HEK293 (cell line): ENCODE results near the gene ACTR6.

ENCODE experiments used
- CTCF ChIA-PET: fragments of 350-600 bp; formaldehyde crosslinking; extraction: SDS; loops from one replicate; lab custom pipeline; 2021; ENCODE audit warnings: antibody characterized with exemption; lab: Yijun Ruan, JAX
- POLR2A ChIA-PET: fragments of 300-600 bp; formaldehyde crosslinking; extraction: SDS; loops from one replicate; lab custom pipeline; 2020; ENCODE audit warnings: antibody characterized with exemption, inconsistent platforms; lab: Yijun Ruan, JAX
- H3K27ac ChIP-seq: fragments of 200-500 bp; sonication (Bioruptor generic); 2 replicates; pipeline ENCODE4 v1.5.1; 2014; ENCODE audit warnings: low read depth, low read length, control low read depth, inconsistent platforms; ENCODE audit errors: extremely low read depth
- H3K36me3 ChIP-seq, 2 experiments: fragments of 200-500 bp in 1 of 2; sonication (Bioruptor generic) in 1 of 2; 1 replicate in 1 of 2; 2 replicates in 1 of 2; pipeline ENCODE4 v1.5.1; 2014 to 2017; ENCODE audit warnings: inconsistent platforms in 2 of 2, low read length in 2 of 2; ENCODE audit not compliant: control insufficient read depth in 2 of 2, insufficient read depth in 1 of 2
- H3K4me1 ChIP-seq: fragments of 200-500 bp; sonication (Bioruptor generic); 2 replicates; pipeline ENCODE4 v1.5.1; 2014; ENCODE audit warnings: mild to moderate bottlenecking, low read length, inconsistent platforms; ENCODE audit not compliant: control insufficient read depth, insufficient read depth
- H3K4me3 ChIP-seq: 2 replicates; pipeline ENCODE4 v1.5.1; 2011; ENCODE audit warnings: low read depth, mild to moderate bottlenecking, control low read depth, low read length, moderate library complexity
- H3K9me3 ChIP-seq: fragments of 200-500 bp; sonication (Bioruptor generic); 2 replicates; pipeline ENCODE4 v1.5.1; 2014; ENCODE audit warnings: low read depth, low read length, inconsistent platforms; ENCODE audit not compliant: control insufficient read depth, insufficient read depth
- ELK4 ChIP-seq: IDR thresholded peaks from 2 replicates; pipeline ENCODE4 v1.6.1; 2011; ENCODE audit warnings: mild to moderate bottlenecking, low read depth, low read length, borderline replicate concordance
- FEZF1 ChIP-seq: fragments of 450-650 bp; formaldehyde crosslinking; IDR thresholded peaks from 2 replicates; pipeline ENCODE4 v1.5.1; 2016; ENCODE audit warnings: missing biosample characterization, missing genetic modification characterization
- GLI4 ChIP-seq: fragments of 450-650 bp; formaldehyde crosslinking; IDR thresholded peaks from 2 replicates; pipeline ENCODE4 v1.5.1; 2016; ENCODE audit warnings: missing biosample characterization, missing genetic modification characterization
- KLF16 ChIP-seq: fragments of 450-650 bp; formaldehyde crosslinking; IDR thresholded peaks from 2 replicates; pipeline ENCODE4 v1.5.1; 2017; ENCODE audit warnings: missing biosample characterization, missing genetic modification characterization
- OSR2 ChIP-seq: fragments of 450-650 bp; formaldehyde crosslinking; IDR thresholded peaks from 2 replicates; pipeline ENCODE4 v1.5.1; 2016; ENCODE audit warnings: missing biosample characterization, missing genetic modification characterization
- PRDM1 ChIP-seq: fragments of 450-650 bp; formaldehyde crosslinking; IDR thresholded peaks from 2 replicates; pipeline ENCODE4; 2016; ENCODE audit warnings: missing biosample characterization, missing genetic modification characterization
- PRDM6 ChIP-seq: fragments of 450-650 bp; formaldehyde crosslinking; IDR thresholded peaks from 2 replicates; pipeline ENCODE4 v1.5.1; 2017; ENCODE audit warnings: missing biosample characterization, missing genetic modification characterization
- SP2 ChIP-seq: fragments of 450-650 bp; formaldehyde crosslinking; IDR thresholded peaks from 2 replicates; pipeline ENCODE4 v1.5.1; 2016; ENCODE audit warnings: missing biosample characterization, missing genetic modification characterization
- SP3 ChIP-seq: fragments of 450-650 bp; formaldehyde crosslinking; IDR thresholded peaks from 2 replicates; pipeline ENCODE4 v1.5.1; 2016; ENCODE audit warnings: missing biosample characterization, missing genetic modification characterization
- ZBTB17 ChIP-seq: fragments of 450-650 bp; formaldehyde crosslinking; IDR thresholded peaks from 2 replicates; pipeline ENCODE4 v1.5.1; 2016; ENCODE audit warnings: missing biosample characterization, missing genetic modification characterization
- ZNF112 ChIP-seq: fragments of 450-650 bp; formaldehyde crosslinking; IDR thresholded peaks from 2 replicates; pipeline ENCODE4 v1.5.0; 2017; ENCODE audit warnings: missing biosample characterization, missing genetic modification characterization
- ZNF133 ChIP-seq: fragments of 450-650 bp; formaldehyde crosslinking; IDR thresholded peaks from 2 replicates; pipeline ENCODE4 v1.5.1; 2016; ENCODE audit warnings: missing biosample characterization, missing genetic modification characterization
- ZNF146 ChIP-seq: fragments of 450-650 bp; formaldehyde crosslinking; IDR thresholded peaks from 2 replicates; pipeline ENCODE4 v1.5.1; 2016; ENCODE audit warnings: missing biosample characterization, missing genetic modification characterization
- ZNF311 ChIP-seq: fragments of 450-650 bp; formaldehyde crosslinking; IDR thresholded peaks from 2 replicates; pipeline ENCODE4 v1.5.1; 2017; ENCODE audit warnings: missing biosample characterization, missing genetic modification characterization, borderline replicate concordance
- ZNF521 ChIP-seq: fragments of 450-650 bp; formaldehyde crosslinking; IDR thresholded peaks from 2 replicates; pipeline ENCODE4 v1.5.1; 2017; ENCODE audit warnings: missing biosample characterization, mild to moderate bottlenecking, missing genetic modification characterization
- ZNF792 ChIP-seq: fragments of 450-650 bp; formaldehyde crosslinking; IDR thresholded peaks from 2 replicates; pipeline ENCODE4 v1.5.1; 2016; ENCODE audit warnings: missing biosample characterization, missing genetic modification characterization
- TF ChIP-seq, protein P1 (sequence below): fragments of 450-650 bp; formaldehyde crosslinking; IDR thresholded peaks from 2 replicates; pipeline ENCODE4; 2016; ENCODE audit warnings: missing biosample characterization, missing genetic modification characterization
- TF ChIP-seq, protein P2 (sequence below): fragments of 450-650 bp; formaldehyde crosslinking; IDR thresholded peaks from 2 replicates; pipeline ENCODE4 v1.5.1; 2016; ENCODE audit warnings: missing biosample characterization, missing genetic modification characterization

ACTR6 gene

DNA sequence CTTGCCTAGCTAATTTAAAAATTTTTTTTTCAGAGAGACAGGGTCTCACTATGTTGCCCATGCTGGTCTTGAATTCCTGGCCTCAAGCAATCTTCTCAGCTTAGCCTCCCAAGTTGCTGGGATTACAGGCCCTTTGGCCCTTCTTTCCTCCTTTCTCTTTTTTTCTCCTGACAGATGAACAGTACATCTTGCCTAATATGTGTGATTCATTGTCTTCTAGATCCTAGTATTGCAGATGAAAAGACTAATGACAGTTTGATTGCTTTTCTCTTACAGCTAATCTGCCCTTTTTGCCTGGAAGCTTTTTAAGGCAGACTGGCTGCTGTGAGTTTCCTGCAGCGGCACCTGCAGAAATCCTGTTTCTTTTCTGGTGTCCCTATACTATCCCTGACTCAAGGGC lies 54.3 kb downstream of the ACTR6 start:
- POLR2A ChIA-PET: no interaction called here
- no peak for TF ChIP-seq ZNF521 (tag by site-specific recombination)
- TF ChIP-seq PRDM1 (tag by site-specific recombination): peak; percentile 55; the same call in 1 of the 2 replicates
- TF ChIP-seq ZNF146 (tag by site-specific recombination): no peak
- no peak for TF ChIP-seq SP3
- peak; percentile 21; the same call in 1 of the 2 replicates for TF ChIP-seq FEZF1 (tag by site-specific recombination)
- TF ChIP-seq ZBTB17 (tag by site-specific recombination): 0 out of 2 replicates have a peak, but pooled peaks have one; percentile 12
- no peak for TF ChIP-seq PRDM6 (tag by site-specific recombination)
- TF ChIP-seq GLI4 (tag by site-specific recombination): no peak
- TF ChIP-seq, all 188 proteins: peak for 3
- H3K4me3 ChIP-seq: no peak overlapping the region
- CTCF ChIA-PET: interaction anchor here (0.5 to 1.0 kb wide), 2 partner anchors 20 to 300 kb away, joined by 3 to 5 read pairs; no protein-coding TSS in a partner anchor
- H3K9me3 ChIP-seq: no peaks in the 10 kb centered on the region
- no peak overlapping the region for H3K27ac ChIP-seq
- H3K36me3 ChIP-seq: no peaks in the 10 kb centered on the region; a peak in 1 of 3 replicates
- H3K4me1 ChIP-seq: no peaks in the 10 kb centered on the region

GRCh38 chr12:100258127-100258526 lies 57.5 kb downstream of the ACTR6 start:
- H3K4me3 ChIP-seq: no peak overlapping the region
- POLR2A ChIA-PET: no interaction called here
- no peak overlapping the region for H3K27ac ChIP-seq

DNA sequence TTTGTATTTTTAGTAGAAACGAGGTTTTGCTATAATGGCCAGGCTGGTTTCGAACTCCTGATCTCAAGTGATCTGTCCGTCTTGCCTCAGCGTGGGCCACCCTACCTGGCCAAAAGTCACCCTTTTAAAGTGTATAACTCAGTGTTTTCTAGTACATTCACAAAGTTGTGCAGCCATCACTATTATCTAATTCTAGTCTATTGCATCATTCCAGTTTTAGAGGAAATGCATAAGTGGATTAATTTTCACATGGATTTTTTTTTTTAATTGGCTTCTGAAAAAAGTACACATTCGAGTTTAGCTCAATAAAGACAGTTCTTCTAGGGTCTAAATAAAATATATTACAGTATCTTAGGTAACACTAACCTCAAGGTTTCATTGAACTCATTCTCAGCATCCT lies 62.5 kb downstream of the ACTR6 start:
- H3K36me3 ChIP-seq: no peaks in the 10 kb centered on the region; a peak in 1 of 3 replicates
- H3K9me3 ChIP-seq: no peaks in the 10 kb centered on the region
- TF ChIP-seq ZNF112 (tag by site-specific recombination) (no peak), ELK4 (no peak), ZNF792 (no peak), KLF16 (no peak), SP2 (no peak), OSR2 (tag by site-specific recombination) (no peak)
- TF ChIP-seq, protein P1, sequence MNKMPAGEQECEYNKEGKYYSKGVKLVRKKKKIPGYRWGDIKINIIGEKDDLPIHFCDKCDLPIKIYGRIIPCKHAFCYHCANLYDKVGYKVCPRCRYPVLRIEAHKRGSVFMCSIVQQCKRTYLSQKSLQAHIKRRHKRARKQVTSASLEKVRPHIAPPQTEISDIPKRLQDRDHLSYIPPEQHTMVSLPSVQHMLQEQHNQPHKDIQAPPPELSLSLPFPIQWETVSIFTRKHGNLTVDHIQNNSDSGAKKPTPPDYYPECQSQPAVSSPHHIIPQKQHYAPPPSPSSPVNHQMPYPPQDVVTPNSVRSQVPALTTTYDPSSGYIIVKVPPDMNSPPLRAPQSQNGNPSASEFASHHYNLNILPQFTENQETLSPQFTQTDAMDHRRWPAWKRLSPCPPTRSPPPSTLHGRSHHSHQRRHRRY: no peak
- TF ChIP-seq, protein P2, sequence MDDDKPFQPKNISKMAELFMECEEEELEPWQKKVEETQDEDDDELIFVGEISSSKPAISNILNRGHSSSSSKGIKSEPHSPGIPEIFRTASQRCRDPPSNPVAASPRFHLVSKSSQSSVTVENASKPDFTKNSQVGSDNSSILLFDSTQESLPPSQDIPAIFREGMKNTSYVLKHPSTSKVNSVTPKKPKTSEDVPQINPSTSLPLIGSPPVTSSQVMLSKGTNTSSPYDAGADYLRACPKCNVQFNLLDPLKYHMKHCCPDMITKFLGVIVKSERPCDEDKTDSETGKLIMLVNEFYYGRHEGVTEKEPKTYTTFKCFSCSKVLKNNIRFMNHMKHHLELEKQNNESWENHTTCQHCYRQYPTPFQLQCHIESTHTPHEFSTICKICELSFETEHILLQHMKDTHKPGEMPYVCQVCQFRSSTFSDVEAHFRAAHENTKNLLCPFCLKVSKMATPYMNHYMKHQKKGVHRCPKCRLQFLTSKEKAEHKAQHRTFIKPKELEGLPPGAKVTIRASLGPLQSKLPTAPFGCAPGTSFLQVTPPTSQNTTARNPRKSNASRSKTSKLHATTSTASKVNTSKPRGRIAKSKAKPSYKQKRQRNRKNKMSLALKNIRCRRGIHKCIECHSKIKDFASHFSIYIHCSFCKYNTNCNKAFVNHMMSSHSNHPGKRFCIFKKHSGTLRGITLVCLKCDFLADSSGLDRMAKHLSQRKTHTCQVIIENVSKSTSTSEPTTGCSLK (tag by site-specific recombination): no peak
- TF ChIP-seq, all 188 proteins: peak for 0
- Histone ChIP-seq H3K27ac (no peak overlapping the region), H3K4me1 (no peaks in the 10 kb centered on the region), H3K4me3 (no peak overlapping the region)
- POLR2A ChIA-PET: no interaction called here
- CTCF ChIA-PET: no interaction called here

More at GRCh38 chr12:100258127-100258526, 57.5 kb downstream of the ACTR6 start:
- Histone ChIP-seq H3K9me3 (no peaks in the 10 kb centered on the region), H3K36me3 (no peaks in the 10 kb centered on the region; a peak in 1 of 3 replicates), H3K4me1 (no peaks in the 10 kb centered on the region)
- TF ChIP-seq ZNF133 (peak; percentile 98), PRDM1 (tag by site-specific recombination) (peak; percentile 84), ZNF311 (tag by site-specific recombination) (no peak)
- CTCF ChIA-PET: interaction anchor here (1.2 kb wide), 1 partner anchor 23 kb away, joined by 4 read pairs; no protein-coding TSS in a partner anchor
